Small intestine (tissue), 7 donors: Measurements from ENCODE around the gene CCNF. TPM values are rescaled to one million over a fixed set of nuclear protein-coding genes. Genes with fewer than 3 reads are reported as not detected.
A peak's percentile ranks its signal among the peaks of the same experiment; 100 is the strongest.

ENCODE experiments used
- DNase-seq, 2 donors: peaks; one replicate each; pipeline versions ENCODE4 v3.0.0 to v3.0.0-alpha.2; 2013
- FAIRE-seq: peaks from 2 replicates; lab custom pipeline; 2012; peaks lifted over from hg19 to GRCh38; lab: Jason Lieb, UNC
- H3K27ac ChIP-seq, 3 donors: one replicate each; pipeline ENCODE4 v1.5.1; 2013; ENCODE audit warnings: low read length in 2 of 3, mild to moderate bottlenecking in 2 of 3, control low read depth in 1 of 3, inconsistent platforms in 1 of 3, low read depth in 1 of 3, moderate library complexity in 1 of 3
- H3K27me3 ChIP-seq, 3 donors: one replicate each; pipeline ENCODE4 v1.6.1; 2013; ENCODE audit warnings: low read length in 3 of 3, inconsistent platforms in 1 of 3; ENCODE audit not compliant: control insufficient read depth in 3 of 3, insufficient read depth in 3 of 3
- H3K36me3 ChIP-seq, 3 donors: one replicate each; pipeline ENCODE4 v1.6.1; 2013; ENCODE audit warnings: low read length in 3 of 3, inconsistent platforms in 1 of 3, low read depth in 1 of 3, mild to moderate bottlenecking in 1 of 3, moderate library complexity in 1 of 3; ENCODE audit not compliant: control insufficient read depth in 3 of 3, insufficient read depth in 2 of 3
- H3K4me1 ChIP-seq, 3 donors: one replicate each; pipeline ENCODE4 v1.6.1; 2013; ENCODE audit warnings: low read length in 2 of 3, inconsistent platforms in 1 of 3, low read depth in 1 of 3, mild to moderate bottlenecking in 1 of 3, moderate library complexity in 1 of 3; ENCODE audit not compliant: control insufficient read depth in 3 of 3, insufficient read depth in 2 of 3
- H3K4me3 ChIP-seq, 3 donors: one replicate each; pipeline ENCODE4 v1.5.1; 2013; ENCODE audit warnings: low read length in 3 of 3, control low read depth in 1 of 3, inconsistent platforms in 1 of 3, low read depth in 1 of 3, mild to moderate bottlenecking in 1 of 3, moderate library complexity in 1 of 3
- H3K9me3 ChIP-seq, 2 donors: one replicate each; pipeline ENCODE4 v1.6.1; 2013; ENCODE audit warnings: low read depth in 1 of 2, low read length in 1 of 2; ENCODE audit not compliant: control insufficient read depth in 2 of 2, insufficient read depth in 1 of 2
- WGBS, 3 donors: extraction: QIAGEN DNeasy Blood & Tissue Kit; methylation state at CpG; one replicate each; pipeline ENCODE4 v1.1.7; 2013; 5-methylcytosine and 5-hydroxymethylcytosine counted together
- polyA plus RNA-seq, 4 donors: library from polyadenylated mRNA; stranded (reverse) in 3 of 4; unstranded in 1 of 4; fragments of 200-250 nt in 3 of 4; fragments of 120-200 nt in 1 of 4; gene quantifications; one replicate each; pipeline versions ENCODE4 v1.2.1 to v1.2.3, GENCODE V29; 2013
- donor health status: healthy with polysubstance abuse.
- donor health status: control.
- donor health status: control.
- donor health status: Bipolar disorder and iron deficiency.
- donor health status: healthy.

Gene CCNF
- polyA plus RNA-seq, 4 donors, result 0.89 to 12.4 (median 3.8) TPM

- Histone ChIP-seq H3K27me3 (peaks cover 14 to 47% (median 20%) of the 10 kb centered on the region in 3 donors), H3K4me1 (peaks cover 0 to 33% (median 2%) of the 10 kb centered on the region in 3 donors), H3K9me3 (no peaks in the 10 kb centered on the region), H3K36me3 (peaks cover 0 to 3% (median 0%) of the 10 kb centered on the region in 3 donors), H3K4me3 (no peak overlapping the region), H3K27ac (no peak overlapping the region)
- DNase-seq (no peak), FAIRE-seq (no peak)
- 44 to 82% (median 67%) methylated on average over 13 to 14 of the region's 14 CpGs for WGBS, 3 donors
Measured at GRCh38 chr16:2472885-2473445, 43.7 kb downstream of the CCNF start.

- DNase-seq (no peak), FAIRE-seq (no peak)
- no peak overlapping the region for H3K27ac ChIP-seq
- no peaks in the 10 kb centered on the region for H3K9me3 ChIP-seq
- peaks cover 0 to 4% (median 0%) of the 10 kb centered on the region in 3 donors for H3K36me3 ChIP-seq
- peak overlapping the region in 1 of 3 donors; percentile 88 for H3K4me3 ChIP-seq
- H3K27me3 ChIP-seq, result peaks cover 10 to 43% (median 20%) of the 10 kb centered on the region in 3 donors
- peaks cover 0 to 29% (median 0%) of the 10 kb centered on the region in 3 donors for H3K4me1 ChIP-seq
- 0 to 4% (median 3%) methylated on average over 29 to 49 of the region's 49 CpGs for WGBS, 3 donors
Measured at GRCh38 chr16:2473446-2473926, 44.2 kb downstream of the CCNF start.

GRCh38 chr16:2473999-2474876, 45.0 kb downstream of the CCNF start:
- peaks cover 10 to 35% (median 17%) of the 10 kb centered on the region in 3 donors for H3K27me3 ChIP-seq
- H3K36me3 ChIP-seq, result peaks cover 0 to 7% (median 0%) of the 10 kb centered on the region in 3 donors
- no peaks in the 10 kb centered on the region for H3K9me3 ChIP-seq
- DNase-seq, result peak; percentile 53 to 76
- WGBS, 3 donors, result 0 to 1% (median 0%) methylated on average over 61 to 100 of the region's 100 CpGs
- H3K27ac ChIP-seq, result peak overlapping the region; percentile 49 to 74 (median 61)
- peak overlapping the region; percentile 49 to 88 (median 61) for H3K4me3 ChIP-seq
- no peak for FAIRE-seq
- H3K4me1 ChIP-seq, result peaks cover 0 to 22% (median 0%) of the 10 kb centered on the region in 3 donors

GRCh38 chr16:2474877-2475412, 45.7 kb downstream of the CCNF start, which contains the start of gene TBC1D24:
TSS of gene TBC1D24 (plus strand) at chr16:2475127. CDS start at chr16:2496149, 21,022 bp downstream.
- H3K9me3 ChIP-seq, result no peaks in the 10 kb centered on the region
- 0 to 1% (median 0%) methylated on average over 13 to 77 of the region's 77 CpGs for WGBS, 3 donors

GRCh38 chr16:2475413-2476344, 46.4 kb downstream of the CCNF start:
- FAIRE-seq, result no peak

More at GRCh38 chr16:2474877-2475412, 45.7 kb downstream of the CCNF start, which contains the start of gene TBC1D24:
- peak within 1 kb of the TSS; percentile 49 to 88 (median 61) for H3K4me3 ChIP-seq
- H3K27me3 ChIP-seq, result peaks cover 10 to 28% (median 12%) of the 10 kb centered on the region in 3 donors
- no peak for FAIRE-seq
- peak within 1 kb of the TSS; percentile 49 to 74 (median 61) for H3K27ac ChIP-seq
- DNase-seq, result peak; percentile 79 to 93
- H3K36me3 ChIP-seq, result peaks cover 0 to 12% (median 0%) of the 10 kb centered on the region in 3 donors
- H3K4me1 ChIP-seq, result peaks cover 0 to 18% (median 0%) of the 10 kb centered on the region in 3 donors

GRCh38 chr16:2476345-2476720, 47.1 kb downstream of the CCNF start:
- H3K27me3 ChIP-seq, result peaks cover 6 to 18% (median 10%) of the 10 kb centered on the region in 3 donors
- no peaks in the 10 kb centered on the region for H3K9me3 ChIP-seq
- FAIRE-seq, result no peak
- no peak for DNase-seq
- WGBS, 3 donors, result 84 to 90% (median 90%) methylated on average over 9 of the region's 9 CpGs
- peak overlapping the region in 1 of 3 donors; percentile 26 for H3K27ac ChIP-seq
- H3K4me1 ChIP-seq, result peaks cover 0 to 18% (median 0%) of the 10 kb centered on the region in 3 donors
- no peak overlapping the region for H3K4me3 ChIP-seq
- peaks cover 0 to 20% (median 0%) of the 10 kb centered on the region in 3 donors for H3K36me3 ChIP-seq

More at GRCh38 chr16:2475413-2476344, 46.4 kb downstream of the CCNF start:
- peak overlapping the region; percentile 49 to 88 (median 49) for H3K4me3 ChIP-seq
- H3K27ac ChIP-seq, result peak overlapping the region in 1 of 3 donors; percentile 26
- H3K9me3 ChIP-seq, result no peaks in the 10 kb centered on the region
- H3K36me3 ChIP-seq, result peaks cover 0 to 13% (median 0%) of the 10 kb centered on the region in 3 donors
- H3K27me3 ChIP-seq, result peaks cover 10 to 21% (median 10%) of the 10 kb centered on the region in 3 donors
- peaks cover 0 to 18% (median 0%) of the 10 kb centered on the region in 3 donors for H3K4me1 ChIP-seq
- whole genome bisulfite sequencing, 3 donors, result 9 to 12% (median 10%) methylated on average over 49 to 55 of the region's 55 CpGs
- DNase-seq, result peak; percentile 30 to 75

GRCh38 chr16:2476741-2477140, 47.5 kb downstream of the CCNF start:
- Histone ChIP-seq H3K4me3 (no peak overlapping the region), H3K9me3 (no peaks in the 10 kb centered on the region), H3K36me3 (peaks cover 0 to 24% (median 0%) of the 10 kb centered on the region in 3 donors), H3K4me1 (peaks cover 0 to 18% (median 0%) of the 10 kb centered on the region in 3 donors), H3K27ac (no peak overlapping the region), H3K27me3 (peaks cover 4 to 17% (median 8%) of the 10 kb centered on the region in 3 donors)
- DNase-seq (no peak), FAIRE-seq (no peak)
- 83 to 86% (median 84%) methylated on average over 3 of the region's 3 CpGs for WGBS, 3 donors
